Astrocyte (in vitro differentiated cells and primary cell): ENCODE data around the gene SLAMF6. TPM values are rescaled to one million over a fixed set of nuclear protein-coding genes. Genes with fewer than 3 reads are reported as not detected.

Source experiments
- DNase-seq: peaks from one replicate; pipeline ENCODE4 v3.0.0-alpha.2; 2010; ENCODE audit warnings: low read depth
- FAIRE-seq: peaks from 2 replicates; lab custom pipeline; 2011; peaks lifted over from hg19 to GRCh38; lab: Jason Lieb, UNC
- H2AFZ ChIP-seq: 2 replicates; pipeline ENCODE4 v1.6.0; 2012; ENCODE audit warnings: low read depth, low read length, inconsistent platforms
- H3K27ac ChIP-seq: 2 replicates; pipeline ENCODE4 v1.5.1; 2011; ENCODE audit warnings: low read depth, low read length, inconsistent platforms
- H3K27me3 ChIP-seq: 2 replicates; pipeline ENCODE4 v1.6.0; 2011; ENCODE audit warnings: low read length, inconsistent platforms; ENCODE audit not compliant: insufficient read depth
- H3K36me3 ChIP-seq: 2 replicates; pipeline ENCODE4 v1.5.1; 2011; ENCODE audit warnings: low read length, inconsistent platforms; ENCODE audit not compliant: insufficient read depth
- H3K4me1 ChIP-seq: 2 replicates; pipeline ENCODE4 v1.5.1; 2011; ENCODE audit warnings: low read length, inconsistent platforms; ENCODE audit not compliant: insufficient read depth
- H3K4me2 ChIP-seq: 2 replicates; pipeline ENCODE4 v1.6.0; 2012; ENCODE audit warnings: low read length, inconsistent platforms
- H3K4me3 ChIP-seq: 2 replicates; pipeline ENCODE4 v1.5.1; 2011; ENCODE audit warnings: low read depth, mild to moderate bottlenecking, low read length, inconsistent platforms; ENCODE audit not compliant: insufficient read depth
- H3K79me2 ChIP-seq: 2 replicates; pipeline ENCODE4 v1.6.0; 2012; ENCODE audit warnings: mild to moderate bottlenecking, low read length, inconsistent platforms; ENCODE audit not compliant: insufficient read depth
- H3K9ac ChIP-seq: 2 replicates; pipeline ENCODE4 v1.6.0; 2012; ENCODE audit warnings: mild to moderate bottlenecking, low read length, inconsistent platforms
- H3K9me3 ChIP-seq: 2 replicates; pipeline ENCODE4 v1.5.1; 2012; ENCODE audit warnings: low read depth, mild to moderate bottlenecking, low read length, inconsistent platforms; ENCODE audit not compliant: insufficient read depth
- H4K20me1 ChIP-seq: 2 replicates; pipeline ENCODE4 v1.6.0; 2012; ENCODE audit warnings: low read length, inconsistent platforms; ENCODE audit not compliant: insufficient read depth
- H3K27ac Mint-ChIP-seq: one replicate; pipeline ENCODE4 v1.8.0; 2021; ENCODE audit warnings: mild to moderate bottlenecking, mixed read lengths; ENCODE audit not compliant: unreplicated experiment
- H3K27me3 Mint-ChIP-seq: one replicate; pipeline ENCODE4 v1.8.0; 2021; ENCODE audit warnings: low read depth, mixed read lengths; ENCODE audit not compliant: unreplicated experiment
- H3K36me3 Mint-ChIP-seq: one replicate; pipeline ENCODE4 v1.8.0; 2021; ENCODE audit warnings: low read depth, mixed read lengths; ENCODE audit not compliant: unreplicated experiment
- H3K4me1 Mint-ChIP-seq: one replicate; pipeline ENCODE4 v1.8.0; 2021; ENCODE audit warnings: low read depth, mixed read lengths; ENCODE audit not compliant: unreplicated experiment
- H3K4me3 Mint-ChIP-seq: one replicate; pipeline ENCODE4 v1.8.0; 2021; ENCODE audit warnings: mild to moderate bottlenecking, moderate library complexity, mixed read lengths; ENCODE audit not compliant: unreplicated experiment
- H3K9me3 Mint-ChIP-seq: one replicate; pipeline ENCODE4 v1.8.0; 2021; ENCODE audit warnings: mild to moderate bottlenecking, mixed read lengths; ENCODE audit not compliant: unreplicated experiment
- EZH2 ChIP-seq: IDR thresholded peaks from 2 replicates; pipeline ENCODE4 v1.6.1; 2012; ENCODE audit warnings: mild to moderate bottlenecking, low read length, inconsistent platforms; ENCODE audit not compliant: insufficient read depth
- total RNA-seq: library from RNA; stranded (reverse); gene quantifications from 2 replicates; pipeline ENCODE4 v1.2.1, GENCODE V29; 2021
- TF ChIP-seq, protein P1 (sequence below): IDR thresholded peaks from 2 replicates; pipeline ENCODE4 v1.5.1; 2011; ENCODE audit warnings: low read depth, mild to moderate bottlenecking, inconsistent platforms, low read length, moderate library complexity; ENCODE audit not compliant: insufficient read depth

Gene SLAMF6
- total RNA-seq, 1 donor from 2014 or later, result not detected

DNA sequence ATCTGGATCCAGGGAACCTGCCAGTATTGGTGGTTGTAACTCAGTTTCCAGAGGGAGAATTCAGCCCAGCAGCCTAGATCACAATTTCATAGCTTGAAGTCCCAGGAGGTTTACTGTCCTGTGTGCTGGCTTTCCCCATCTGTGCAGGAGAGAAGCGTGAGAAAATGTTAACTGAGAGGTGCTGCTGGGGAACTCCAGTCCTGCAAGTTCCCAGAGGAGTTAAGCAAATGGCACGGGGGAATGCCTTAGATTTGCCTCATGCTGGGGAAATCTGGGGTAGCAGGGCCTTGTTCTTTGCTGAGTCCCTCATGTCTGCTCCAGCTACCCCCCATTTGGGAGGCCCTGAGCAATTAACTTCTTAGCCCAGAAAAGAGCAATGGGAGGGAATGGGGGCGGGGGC, 25.1 kb upstream of the SLAMF6 start:
- peaks cover 15% of the 10 kb centered on the region for H3K27me3 Mint-ChIP-seq
- no peak overlapping the region for H3K4me3 Mint-ChIP-seq
- no peak overlapping the region for H3K27ac Mint-ChIP-seq
- Histone ChIP-seq H3K9ac (no peak overlapping the region), H3K4me3 (no peak overlapping the region), H3K36me3 (no peaks in the 10 kb centered on the region), H3K27me3 (no peaks in the 10 kb centered on the region), H3K4me2 (no peak overlapping the region), H3K27ac (no peak overlapping the region), H3K4me1 (no peaks in the 10 kb centered on the region), H3K9me3 (no peaks in the 10 kb centered on the region), H2AFZ (no peak overlapping the region), H3K79me2 (no peaks in the 10 kb centered on the region), H4K20me1 (no peaks in the 10 kb centered on the region)
- no peaks in the 10 kb centered on the region for H3K4me1 Mint-ChIP-seq
- H3K9me3 Mint-ChIP-seq, result no peaks in the 10 kb centered on the region
- TF ChIP-seq, protein P1, sequence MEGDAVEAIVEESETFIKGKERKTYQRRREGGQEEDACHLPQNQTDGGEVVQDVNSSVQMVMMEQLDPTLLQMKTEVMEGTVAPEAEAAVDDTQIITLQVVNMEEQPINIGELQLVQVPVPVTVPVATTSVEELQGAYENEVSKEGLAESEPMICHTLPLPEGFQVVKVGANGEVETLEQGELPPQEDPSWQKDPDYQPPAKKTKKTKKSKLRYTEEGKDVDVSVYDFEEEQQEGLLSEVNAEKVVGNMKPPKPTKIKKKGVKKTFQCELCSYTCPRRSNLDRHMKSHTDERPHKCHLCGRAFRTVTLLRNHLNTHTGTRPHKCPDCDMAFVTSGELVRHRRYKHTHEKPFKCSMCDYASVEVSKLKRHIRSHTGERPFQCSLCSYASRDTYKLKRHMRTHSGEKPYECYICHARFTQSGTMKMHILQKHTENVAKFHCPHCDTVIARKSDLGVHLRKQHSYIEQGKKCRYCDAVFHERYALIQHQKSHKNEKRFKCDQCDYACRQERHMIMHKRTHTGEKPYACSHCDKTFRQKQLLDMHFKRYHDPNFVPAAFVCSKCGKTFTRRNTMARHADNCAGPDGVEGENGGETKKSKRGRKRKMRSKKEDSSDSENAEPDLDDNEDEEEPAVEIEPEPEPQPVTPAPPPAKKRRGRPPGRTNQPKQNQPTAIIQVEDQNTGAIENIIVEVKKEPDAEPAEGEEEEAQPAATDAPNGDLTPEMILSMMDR, result no peak
- no peak for TF ChIP-seq EZH2
- FAIRE-seq, result no peak
- no peaks in the 10 kb centered on the region for H3K36me3 Mint-ChIP-seq
- no peak for DNase-seq

DNA sequence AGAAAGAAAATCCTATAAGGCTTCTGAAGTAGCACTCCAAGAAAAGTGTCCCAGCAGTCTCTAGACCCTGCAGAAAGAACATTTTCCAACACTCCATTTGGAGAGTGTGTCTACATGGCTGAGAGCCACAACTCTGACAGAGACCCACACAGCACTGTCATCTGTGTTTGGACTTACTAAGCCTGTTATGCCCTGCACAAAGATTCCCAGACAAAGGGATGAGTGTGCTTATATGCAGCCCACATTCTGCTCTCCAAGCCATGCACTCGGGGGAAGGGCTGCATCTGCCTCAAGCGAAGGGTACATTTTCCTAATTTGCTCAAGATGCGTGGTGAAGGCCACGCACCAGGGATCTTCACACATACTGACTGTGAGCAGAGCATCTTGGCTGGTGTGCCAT, 24.4 kb upstream of the SLAMF6 start:
- Histone ChIP-seq H3K9ac (no peak overlapping the region), H3K4me2 (no peak overlapping the region), H3K9me3 (no peaks in the 10 kb centered on the region), H2AFZ (no peak overlapping the region), H3K4me1 (no peaks in the 10 kb centered on the region), H3K4me3 (no peak overlapping the region), H3K27me3 (no peaks in the 10 kb centered on the region), H4K20me1 (no peaks in the 10 kb centered on the region), H3K79me2 (no peaks in the 10 kb centered on the region), H3K27ac (no peak overlapping the region), H3K36me3 (no peaks in the 10 kb centered on the region)
- H3K4me3 Mint-ChIP-seq, result no peak overlapping the region
- TF ChIP-seq, protein P1, result no peak
- DNase-seq (no peak), FAIRE-seq (no peak)
- peaks cover 15% of the 10 kb centered on the region for H3K27me3 Mint-ChIP-seq
- H3K4me1 Mint-ChIP-seq, result peaks cover 5% of the 10 kb centered on the region
- no peaks in the 10 kb centered on the region for H3K36me3 Mint-ChIP-seq
- no peak overlapping the region for H3K27ac Mint-ChIP-seq
- no peaks in the 10 kb centered on the region for H3K9me3 Mint-ChIP-seq

DNA sequence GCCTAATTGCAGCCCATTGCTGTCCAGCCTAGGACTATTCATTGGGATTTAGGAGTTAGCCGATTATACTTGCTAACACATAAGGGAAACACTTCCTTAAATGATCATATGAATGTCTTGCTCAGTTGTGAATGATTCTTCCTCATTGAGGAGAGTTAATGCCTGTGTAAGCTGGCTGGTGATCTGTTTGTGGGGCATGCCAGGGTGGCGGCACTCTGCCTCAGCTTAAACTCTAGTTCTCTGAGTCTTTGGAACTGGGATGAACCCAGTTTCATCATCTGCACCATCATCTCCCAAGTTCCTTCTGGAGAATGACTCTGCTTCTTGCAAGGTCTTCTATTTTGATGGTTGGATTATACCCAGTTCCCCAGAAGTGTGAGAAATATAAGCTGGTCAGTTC, 23.9 kb upstream of the SLAMF6 start:
- Mint-ChIP-seq H3K36me3 (no peaks in the 10 kb centered on the region), H3K27ac (no peak overlapping the region), H3K9me3 (no peaks in the 10 kb centered on the region), H3K27me3 (peaks cover 13% of the 10 kb centered on the region), H3K4me1 (peaks cover 9% of the 10 kb centered on the region), H3K4me3 (no peak overlapping the region)
- no peak overlapping the region for H3K4me2 ChIP-seq
- DNase-seq (no peak), FAIRE-seq (no peak)
- no peak overlapping the region for H2AFZ ChIP-seq
- H3K4me1 ChIP-seq, result no peaks in the 10 kb centered on the region
- no peak overlapping the region for H3K9ac ChIP-seq
- no peaks in the 10 kb centered on the region for H3K36me3 ChIP-seq
- H3K79me2 ChIP-seq, result no peaks in the 10 kb centered on the region
- H3K9me3 ChIP-seq, result no peaks in the 10 kb centered on the region
- no peak overlapping the region for H3K4me3 ChIP-seq
- H3K27ac ChIP-seq, result no peak overlapping the region
- no peak for TF ChIP-seq EZH2
- TF ChIP-seq, protein P1, result no peak
- no peaks in the 10 kb centered on the region for H3K27me3 ChIP-seq
- H4K20me1 ChIP-seq, result no peaks in the 10 kb centered on the region
